ENCODE results near the gene ARL1. TPM values are rescaled to one million over a fixed set of nuclear protein-coding genes. Genes with fewer than 3 reads are reported as not detected.
A peak's percentile ranks its signal among the peaks of the same experiment; 100 is the strongest.

ARL1 gene
- 10 to 100 TPM; 56.1 to 58.5 TPM for total RNA-seq

GRCh38 chr12:101407436-101408345 is at the start of gene ARL1:
Gene ARL1 (minus strand): TSS chr12:101407772. CDS start chr12:101407645, 127 bp downstream.
- DNase-seq (ENCODE audit: low spot score) (peak; percentile 45), ATAC-seq (ENCODE audit: insufficient number of reproducible peaks, low FRiP score, low read depth) (peak; percentile 90)
- Histone ChIP-seq H3K4me3 (peak within 1 kb of the TSS; percentile 77), H3K27ac (peak within 1 kb of the TSS; percentile 82 to 93), H3K9me3 (no peaks in the 10 kb centered on the region), H3K4me1 (ENCODE audit: control insufficient read depth in 1 of 2, low read depth in 2 of 2) (peaks cover 19 to 27% of the 10 kb centered on the region in 2 donors), H3K27me3 (replicated peaks; ENCODE audit: insufficient read depth) (no peaks in the 10 kb centered on the region), H3K36me3 (no peaks in the 10 kb centered on the region)
- no peak for TF ChIP-seq CTCF (IDR thresholded peaks at IDR 0.05)

GRCh38 chr12:101455685-101456084 is 48.1 kb upstream of the ARL1 start:
- DNase-seq (ENCODE audit: low spot score) (no peak), ATAC-seq (ENCODE audit: insufficient number of reproducible peaks, low FRiP score, low read depth) (no peak)
- Histone ChIP-seq H3K4me1 (ENCODE audit: control insufficient read depth in 1 of 2, low read depth in 2 of 2) (no peaks in the 10 kb centered on the region), H3K27me3 (replicated peaks; ENCODE audit: insufficient read depth) (no peaks in the 10 kb centered on the region), H3K36me3 (no peaks in the 10 kb centered on the region), H3K4me3 (no peak overlapping the region), H3K9me3 (no peaks in the 10 kb centered on the region), H3K27ac (no peak overlapping the region)
- no peak for TF ChIP-seq CTCF (IDR thresholded peaks at IDR 0.05)

GRCh38 chr12:101441461-101442224 is 34.1 kb upstream of the ARL1 start:
- Histone ChIP-seq H3K4me1 (ENCODE audit: control insufficient read depth in 1 of 2, low read depth in 2 of 2) (no peaks in the 10 kb centered on the region), H3K4me3 (no peak overlapping the region), H3K36me3 (no peaks in the 10 kb centered on the region), H3K27ac (no peak overlapping the region), H3K27me3 (replicated peaks; ENCODE audit: insufficient read depth) (no peaks in the 10 kb centered on the region), H3K9me3 (no peaks in the 10 kb centered on the region)
- ATAC-seq (ENCODE audit: insufficient number of reproducible peaks, low FRiP score, low read depth) (no peak), DNase-seq (ENCODE audit: low spot score) (no peak)
- TF ChIP-seq CTCF (IDR thresholded peaks at IDR 0.05), result no peak

GRCh38 chr12:101439236-101439635 is 31.7 kb upstream of the ARL1 start:
- H3K27me3 ChIP-seq (replicated peaks; ENCODE audit: insufficient read depth), result no peaks in the 10 kb centered on the region
- no peak overlapping the region for H3K4me3 ChIP-seq
- TF ChIP-seq CTCF (IDR thresholded peaks at IDR 0.05), result no peak
- no peaks in the 10 kb centered on the region for H3K36me3 ChIP-seq
- no peak overlapping the region for H3K27ac ChIP-seq
- no peaks in the 10 kb centered on the region for H3K9me3 ChIP-seq
- no peaks in the 10 kb centered on the region for H3K4me1 ChIP-seq (ENCODE audit: control insufficient read depth in 1 of 2, low read depth in 2 of 2)
- ATAC-seq (ENCODE audit: insufficient number of reproducible peaks, low FRiP score, low read depth), result no peak
- no peak for DNase-seq (ENCODE audit: low spot score)

- Histone ChIP-seq H3K4me3 (no peak overlapping the region), H3K27ac (no peak overlapping the region), H3K4me1 (ENCODE audit: control insufficient read depth in 1 of 2, low read depth in 2 of 2) (no peaks in the 10 kb centered on the region), H3K9me3 (no peaks in the 10 kb centered on the region), H3K27me3 (replicated peaks; ENCODE audit: insufficient read depth) (no peaks in the 10 kb centered on the region), H3K36me3 (no peaks in the 10 kb centered on the region)
- ATAC-seq (ENCODE audit: insufficient number of reproducible peaks, low FRiP score, low read depth) (no peak), DNase-seq (ENCODE audit: low spot score) (no peak)
- no peak for TF ChIP-seq CTCF (IDR thresholded peaks at IDR 0.05)
These were observed 28.6 kb upstream of the ARL1 start for GRCh38 chr12:101436136-101436535.
